ENCODE measurements around the gene FAM9C. TPM values are rescaled to one million over a fixed set of nuclear protein-coding genes. Genes with fewer than 3 reads are reported as not detected.
A peak's percentile ranks its signal among the peaks of the same experiment; 100 is the strongest.

FAM9C gene
- total and polyA plus RNA-seq, 5 donors from 2014 or later: not detected

DNA sequence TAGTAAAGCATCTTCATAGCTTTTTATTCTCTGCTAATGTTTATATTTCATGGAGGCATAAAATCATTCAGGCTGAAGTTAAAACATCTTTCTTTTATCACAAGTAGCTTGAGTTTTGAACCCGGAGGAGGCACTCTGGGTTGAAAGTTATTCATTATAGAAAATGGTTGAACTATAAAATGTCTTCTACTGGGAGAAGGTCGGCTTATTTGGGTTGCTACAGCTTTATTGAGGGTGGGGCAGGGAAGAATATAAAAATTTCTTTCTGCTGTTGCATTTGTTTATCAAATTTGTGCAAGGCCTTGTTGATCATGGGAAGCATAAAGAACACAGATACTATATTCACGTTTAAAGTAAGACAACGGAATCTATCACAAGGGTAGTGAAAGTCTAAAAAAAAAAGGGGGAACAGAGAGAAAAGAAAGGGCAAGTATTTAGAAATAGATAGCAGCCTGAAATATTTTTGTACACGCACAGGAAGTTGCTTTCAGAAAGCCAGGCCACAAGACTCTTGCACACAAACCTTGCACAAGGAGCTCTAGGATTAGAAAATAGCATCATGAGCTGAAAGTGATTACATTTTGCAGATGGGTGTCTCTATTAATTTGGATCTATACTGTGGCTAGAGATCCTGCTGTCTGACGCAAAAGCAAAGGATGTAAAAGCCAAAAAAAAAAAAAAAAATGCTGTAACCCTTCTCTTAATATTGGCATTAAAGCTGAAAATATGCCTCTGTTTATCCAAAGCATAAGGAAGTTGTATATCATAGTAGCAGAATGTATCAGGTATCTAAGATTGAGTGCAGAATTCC, 37.2 kb upstream of the FAM9C start:
- no peaks in the 10 kb centered on the region for H3K27me3 Mint-ChIP-seq
- peaks cover 31 to 92% (median 56%) of the 10 kb centered on the region in 4 donors for H3K4me1 Mint-ChIP-seq
- H3K36me3 Mint-ChIP-seq: no peaks in the 10 kb centered on the region
- ATAC-seq (ENCODE audit: low read depth in 2 of 2) (peak in 1 of 2 donors; percentile 8), DNase-seq (peak in 2 of 3 donors; percentile 38 to 62)
- Histone ChIP-seq H3K4me1 (ENCODE audit: control insufficient read depth, insufficient read depth, low read length, poor library complexity, severe bottlenecking) (peaks cover 84% of the 10 kb centered on the region), H3K9me3 (ENCODE audit: control insufficient read depth in 2 of 2, low read length in 2 of 2) (no peaks in the 10 kb centered on the region), H3K27me3 (ENCODE audit: control insufficient read depth, insufficient read depth, low read length) (no peaks in the 10 kb centered on the region), H3K27ac (ENCODE audit: insufficient read depth, low read length, poor library complexity, severe bottlenecking) (peak overlapping the region; percentile 58), H3K4me3 (ENCODE audit: low read depth, low read length) (peak overlapping the region; percentile 53), H3K36me3 (ENCODE audit: control insufficient read depth, insufficient read depth, low read length) (no peaks in the 10 kb centered on the region)
- H3K27ac Mint-ChIP-seq: peak overlapping the region; percentile 88 to 97 (median 90)
- peak overlapping the region; percentile 67 to 83 (median 80) for H3K4me3 Mint-ChIP-seq
- H3K9me3 Mint-ChIP-seq: peaks cover 0 to 2% (median 0%) of the 10 kb centered on the region in 7 donors

DNA sequence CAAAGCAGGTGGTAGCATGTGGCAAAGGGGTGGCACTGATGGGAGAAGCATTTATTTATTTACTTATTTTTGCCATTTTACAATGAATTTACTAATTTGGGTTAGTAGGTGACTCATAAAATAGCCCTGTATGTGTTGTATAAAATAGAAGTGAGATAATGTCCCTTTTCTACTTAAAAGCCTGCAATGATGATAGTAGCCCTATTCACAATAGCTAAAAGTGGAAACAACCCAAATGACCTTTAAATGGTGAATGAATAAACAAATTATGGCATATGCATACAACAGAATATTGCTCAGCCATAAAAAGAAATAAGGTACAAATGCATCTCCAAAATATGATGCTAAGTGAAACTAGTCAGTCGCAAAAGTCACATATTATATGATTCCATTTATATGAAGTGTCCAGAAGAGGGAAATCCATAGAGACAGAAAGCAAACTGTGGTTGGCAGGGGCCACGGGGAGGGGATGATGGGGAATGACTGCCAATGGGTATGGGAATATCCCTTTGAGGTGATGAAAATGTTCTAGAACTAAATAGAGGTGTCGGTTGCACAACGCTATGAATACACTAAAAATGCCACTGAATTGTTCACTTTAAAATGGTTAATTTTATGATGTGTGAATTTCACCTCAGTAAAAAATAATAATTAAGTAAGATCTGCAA, 35.8 kb upstream of the FAM9C start:
- DNase-seq (no peak), ATAC-seq (ENCODE audit: low read depth in 2 of 2) (no peak)
- Mint-ChIP-seq H3K4me3 (peak overlapping the region in 3 of 4 donors; percentile 14 to 53 (median 52)), H3K36me3 (no peaks in the 10 kb centered on the region), H3K4me1 (peaks cover 28 to 91% (median 51%) of the 10 kb centered on the region in 4 donors), H3K27me3 (no peaks in the 10 kb centered on the region), H3K27ac (peak overlapping the region; percentile 88 to 97 (median 90)), H3K9me3 (peaks cover 0 to 2% (median 0%) of the 10 kb centered on the region in 7 donors)
- H3K36me3 ChIP-seq (ENCODE audit: control insufficient read depth, insufficient read depth, low read length): no peaks in the 10 kb centered on the region
- no peaks in the 10 kb centered on the region for H3K9me3 ChIP-seq (ENCODE audit: control insufficient read depth in 2 of 2, low read length in 2 of 2)
- peaks cover 75% of the 10 kb centered on the region for H3K4me1 ChIP-seq (ENCODE audit: control insufficient read depth, insufficient read depth, low read length, poor library complexity, severe bottlenecking)
- peak overlapping the region; percentile 58 for H3K27ac ChIP-seq (ENCODE audit: insufficient read depth, low read length, poor library complexity, severe bottlenecking)
- H3K4me3 ChIP-seq (ENCODE audit: low read depth, low read length): no peak overlapping the region
- H3K27me3 ChIP-seq (ENCODE audit: control insufficient read depth, insufficient read depth, low read length): no peaks in the 10 kb centered on the region

DNA sequence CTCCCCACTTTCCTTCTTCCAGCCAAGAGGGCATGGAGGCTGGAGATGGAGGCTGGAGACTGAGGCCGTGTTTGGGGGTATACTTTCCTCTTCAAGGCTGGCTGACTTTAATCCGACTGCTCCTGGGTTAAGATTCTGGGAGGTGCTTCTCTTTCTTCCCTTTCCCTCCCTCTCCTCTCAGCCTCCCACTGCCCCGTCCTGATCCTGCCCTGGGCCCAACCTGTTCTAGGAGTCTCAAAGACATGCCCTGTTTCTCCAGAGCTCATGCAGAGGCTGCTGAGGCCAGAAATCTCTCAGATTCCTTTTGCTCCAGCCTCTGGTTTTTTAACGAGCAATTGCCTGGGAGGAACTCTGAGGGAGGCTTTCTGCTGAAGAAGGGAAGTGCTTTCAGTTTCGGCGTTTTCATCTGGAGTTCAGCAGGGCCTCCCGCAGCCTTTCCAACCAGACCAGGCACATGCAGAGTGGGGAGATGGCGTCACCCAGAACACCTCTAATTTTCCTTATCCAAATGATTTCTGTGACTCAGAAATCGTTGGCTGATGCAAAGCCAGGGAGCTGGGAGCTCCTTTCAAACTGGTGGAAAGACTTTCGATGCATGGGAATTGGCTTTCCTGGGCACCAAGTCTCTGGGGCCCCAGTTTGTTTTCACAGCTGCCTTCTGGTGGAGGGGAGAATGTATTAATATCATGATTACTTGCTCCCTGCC, 34.5 kb upstream of the FAM9C start:
- ATAC-seq (ENCODE audit: low read depth in 2 of 2) (no peak), DNase-seq (no peak)

DNA sequence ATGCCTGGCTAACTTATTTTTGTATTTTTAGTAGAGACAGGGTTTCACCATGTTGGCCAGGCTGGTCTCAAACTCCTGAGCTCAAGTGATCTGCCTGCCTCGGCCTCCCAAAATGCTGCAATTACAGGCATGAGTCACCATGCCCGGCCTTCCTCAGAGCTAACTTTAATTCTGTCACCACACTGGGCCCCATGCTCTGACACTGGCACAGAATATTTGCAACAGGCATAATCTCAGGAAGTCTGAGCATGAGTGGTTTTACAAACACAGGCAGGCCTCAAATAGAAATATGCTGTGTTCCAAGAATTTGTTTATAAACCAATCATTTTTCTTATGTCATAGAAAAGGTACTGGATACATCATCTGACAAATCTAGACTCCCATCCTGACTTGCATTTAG, 32.7 kb upstream of the FAM9C start:
- no peaks in the 10 kb centered on the region for H3K36me3 Mint-ChIP-seq
- H3K4me1 ChIP-seq (ENCODE audit: control insufficient read depth, insufficient read depth, low read length, poor library complexity, severe bottlenecking): peaks cover 62% of the 10 kb centered on the region
- H3K4me1 Mint-ChIP-seq: peaks cover 28 to 80% (median 49%) of the 10 kb centered on the region in 4 donors
- H3K4me3 Mint-ChIP-seq: peak overlapping the region; percentile 29 to 46 (median 39)
- peak overlapping the region; percentile 47 for H3K4me3 ChIP-seq (ENCODE audit: low read depth, low read length)
- peaks cover 0 to 2% (median 0%) of the 10 kb centered on the region in 7 donors for H3K9me3 Mint-ChIP-seq
- H3K27ac Mint-ChIP-seq: peak overlapping the region; percentile 65 to 98 (median 90)
- DNase-seq: peak in 1 of 3 donors; percentile 41
- H3K36me3 ChIP-seq (ENCODE audit: control insufficient read depth, insufficient read depth, low read length): no peaks in the 10 kb centered on the region
- no peaks in the 10 kb centered on the region for H3K27me3 ChIP-seq (ENCODE audit: control insufficient read depth, insufficient read depth, low read length)
- peak overlapping the region; percentile 64 for H3K27ac ChIP-seq (ENCODE audit: insufficient read depth, low read length, poor library complexity, severe bottlenecking)
- H3K27me3 Mint-ChIP-seq: no peaks in the 10 kb centered on the region
- H3K9me3 ChIP-seq (ENCODE audit: control insufficient read depth in 2 of 2, low read length in 2 of 2): no peaks in the 10 kb centered on the region
- ATAC-seq (ENCODE audit: low read depth in 2 of 2): no peak

More for the DNA sequence above, 34.5 kb upstream of the FAM9C start:
- Histone ChIP-seq H3K36me3 (ENCODE audit: control insufficient read depth, insufficient read depth, low read length) (no peaks in the 10 kb centered on the region), H3K9me3 (ENCODE audit: control insufficient read depth in 2 of 2, low read length in 2 of 2) (no peaks in the 10 kb centered on the region), H3K4me1 (ENCODE audit: control insufficient read depth, insufficient read depth, low read length, poor library complexity, severe bottlenecking) (peaks cover 75% of the 10 kb centered on the region), H3K27me3 (ENCODE audit: control insufficient read depth, insufficient read depth, low read length) (no peaks in the 10 kb centered on the region), H3K27ac (ENCODE audit: insufficient read depth, low read length, poor library complexity, severe bottlenecking) (peak overlapping the region; percentile 65), H3K4me3 (ENCODE audit: low read depth, low read length) (peak overlapping the region; percentile 37)
- peaks cover 35 to 92% (median 57%) of the 10 kb centered on the region in 4 donors for H3K4me1 Mint-ChIP-seq
- H3K27ac Mint-ChIP-seq: peak overlapping the region; percentile 79 to 84 (median 79)
- peaks cover 0 to 2% (median 0%) of the 10 kb centered on the region in 7 donors for H3K9me3 Mint-ChIP-seq
- H3K4me3 Mint-ChIP-seq: peak overlapping the region in 2 of 4 donors; percentile 66 to 74
- H3K36me3 Mint-ChIP-seq: no peaks in the 10 kb centered on the region
- no peaks in the 10 kb centered on the region for H3K27me3 Mint-ChIP-seq

DNA sequence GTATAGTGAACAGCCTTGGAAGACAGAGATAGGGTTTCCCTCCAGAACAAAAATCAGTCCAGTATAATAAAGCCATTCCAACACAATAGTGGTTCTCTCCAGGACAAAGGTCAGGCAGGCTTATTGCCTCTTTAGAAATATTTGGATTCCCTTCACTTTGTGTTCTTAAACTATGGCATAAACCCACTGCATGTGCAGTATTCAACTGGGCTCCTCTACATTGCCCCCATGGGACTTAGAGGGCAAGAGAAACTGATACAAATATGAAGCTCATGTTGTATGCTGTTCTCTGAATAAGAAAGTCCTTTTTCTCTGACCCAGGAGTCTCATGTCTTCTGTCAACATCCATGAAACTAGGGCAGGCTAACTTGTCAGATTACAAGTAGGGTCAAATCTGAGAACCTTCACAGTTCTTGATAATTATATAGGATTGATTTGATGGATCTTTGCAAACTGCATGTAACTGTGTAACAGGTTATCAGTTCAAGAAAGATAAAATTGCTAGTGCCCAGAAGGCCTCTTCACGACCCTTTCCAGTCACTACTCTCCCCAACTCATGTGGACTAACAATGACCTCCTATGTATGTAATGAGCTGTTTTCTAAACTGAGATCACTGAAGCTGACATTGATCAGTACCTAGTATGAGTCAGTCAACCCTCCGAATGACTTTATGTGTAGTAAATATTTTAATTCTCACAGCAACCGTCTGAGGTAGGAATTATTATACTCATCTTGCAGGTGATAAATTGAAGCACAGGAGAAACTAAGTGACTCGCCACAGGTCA, 31.9 kb upstream of the FAM9C start:
- H3K36me3 ChIP-seq (ENCODE audit: control insufficient read depth, insufficient read depth, low read length): no peaks in the 10 kb centered on the region
- peak overlapping the region; percentile 64 for H3K27ac ChIP-seq (ENCODE audit: insufficient read depth, low read length, poor library complexity, severe bottlenecking)
- no peaks in the 10 kb centered on the region for H3K27me3 ChIP-seq (ENCODE audit: control insufficient read depth, insufficient read depth, low read length)
- H3K4me3 ChIP-seq (ENCODE audit: low read depth, low read length): no peak overlapping the region
- H3K4me1 ChIP-seq (ENCODE audit: control insufficient read depth, insufficient read depth, low read length, poor library complexity, severe bottlenecking): peaks cover 54% of the 10 kb centered on the region
- Mint-ChIP-seq H3K4me3 (peak overlapping the region in 3 of 4 donors; percentile 40 to 61 (median 53)), H3K27ac (peak overlapping the region; percentile 14 to 97 (median 39)), H3K27me3 (no peaks in the 10 kb centered on the region), H3K9me3 (peaks cover 0 to 2% (median 0%) of the 10 kb centered on the region in 7 donors), H3K36me3 (no peaks in the 10 kb centered on the region), H3K4me1 (peaks cover 20 to 72% (median 41%) of the 10 kb centered on the region in 4 donors)
- DNase-seq (peak in 1 of 3 donors; percentile 52), ATAC-seq (ENCODE audit: low read depth in 2 of 2) (peak; percentile 30 to 43)
- H3K9me3 ChIP-seq (ENCODE audit: control insufficient read depth in 2 of 2, low read length in 2 of 2): no peaks in the 10 kb centered on the region

DNA sequence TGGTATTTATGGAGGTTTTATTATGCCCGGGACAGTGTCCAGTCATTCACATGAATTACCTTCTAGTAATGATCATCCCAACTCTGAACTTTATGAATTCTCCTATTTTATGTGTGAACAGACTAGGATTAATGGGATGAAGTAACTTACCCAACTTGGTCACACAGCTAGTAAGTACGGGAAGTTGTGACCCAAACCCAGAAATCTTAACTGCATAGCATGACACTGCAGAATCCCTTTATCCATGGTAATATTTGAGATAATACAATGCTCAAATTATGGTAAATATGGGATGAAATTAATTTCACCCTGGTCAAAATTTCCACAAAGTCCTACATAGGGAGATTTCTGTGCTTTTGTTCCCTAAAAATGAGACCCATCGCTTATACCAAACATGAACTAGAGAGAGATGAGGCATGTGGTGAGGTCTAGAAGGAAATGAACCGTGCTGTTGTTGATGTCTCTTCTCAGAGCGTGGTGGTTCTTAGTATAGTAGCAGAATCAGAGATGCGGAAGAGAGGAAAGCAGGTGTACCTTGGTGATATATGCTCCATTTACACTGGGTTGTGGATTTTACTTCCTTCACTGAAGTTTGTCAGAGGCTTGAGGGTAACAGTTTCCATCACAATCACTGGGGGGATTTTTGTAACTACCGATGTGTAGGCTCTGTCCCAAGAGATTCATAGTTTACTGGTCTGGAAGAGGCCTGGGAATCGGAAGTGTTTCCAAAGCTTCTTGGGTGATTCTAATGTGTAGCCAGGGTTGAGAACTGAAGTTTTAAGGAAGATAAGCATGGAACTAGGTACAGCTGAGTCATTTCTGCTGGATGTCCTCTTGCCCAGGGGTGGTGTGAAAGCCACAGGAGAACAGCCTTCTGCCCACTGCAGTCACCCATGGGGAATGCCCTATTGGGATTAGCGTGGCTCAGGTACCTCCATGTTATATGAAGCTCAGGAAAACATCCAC, 30.2 kb upstream of the FAM9C start:
- H3K4me1 Mint-ChIP-seq: peaks cover 14 to 55% (median 31%) of the 10 kb centered on the region in 4 donors
- peak overlapping the region; percentile 64 for H3K27ac ChIP-seq (ENCODE audit: insufficient read depth, low read length, poor library complexity, severe bottlenecking)
- no peaks in the 10 kb centered on the region for H3K27me3 Mint-ChIP-seq
- ATAC-seq (ENCODE audit: low read depth in 2 of 2) (peak; percentile 93 to 95), DNase-seq (peak in 2 of 3 donors; percentile 51 to 83)
- peaks cover 39% of the 10 kb centered on the region for H3K4me1 ChIP-seq (ENCODE audit: control insufficient read depth, insufficient read depth, low read length, poor library complexity, severe bottlenecking)
- peak overlapping the region; percentile 3 to 43 (median 26) for H3K4me3 Mint-ChIP-seq
- H3K4me3 ChIP-seq (ENCODE audit: low read depth, low read length): peak overlapping the region; percentile 17
- no peaks in the 10 kb centered on the region for H3K27me3 ChIP-seq (ENCODE audit: control insufficient read depth, insufficient read depth, low read length)
- peaks cover 0 to 4% (median 0%) of the 10 kb centered on the region in 7 donors for H3K9me3 Mint-ChIP-seq
- H3K36me3 Mint-ChIP-seq: no peaks in the 10 kb centered on the region
- no peaks in the 10 kb centered on the region for H3K36me3 ChIP-seq (ENCODE audit: control insufficient read depth, insufficient read depth, low read length)
- peak overlapping the region; percentile 76 to 99 (median 89) for H3K27ac Mint-ChIP-seq
- peaks cover 0 to 5% of the 10 kb centered on the region in 2 experiments for H3K9me3 ChIP-seq (ENCODE audit: control insufficient read depth in 2 of 2, low read length in 2 of 2)
